ENCODE data around the gene SLC10A2. TPM values are rescaled to one million over a fixed set of nuclear protein-coding genes. Genes with fewer than 3 reads are reported as not detected.

SLC10A2 gene
- total RNA-seq, 1 experiment from 2014 or later: not detected

GRCh38 chr13:102999499-102999898 is 66.7 kb downstream of the SLC10A2 start:
- 0 out of 2 replicates have a peak, but pooled peaks cover 2% of the 10 kb centered on the region for H3K27me3 ChIP-seq (replicated peaks)
- H3K4me3 ChIP-seq: no peak overlapping the region
- no peaks in the 10 kb centered on the region for H3K4me1 ChIP-seq (replicated peaks)
- H3K36me3 ChIP-seq: no peaks in the 10 kb centered on the region
- no peak for DNase-seq (ENCODE audit: low read depth in 1 of 2, low spot score in 2 of 2)
- no peak overlapping the region for H3K27ac ChIP-seq
- H3K9me3 ChIP-seq (replicated peaks): no peaks in the 10 kb centered on the region

Other genes starting within 250 kb of the SLC10A2 start
- gene ERCC5, start 220.4 kb downstream of the SLC10A2 start, total RNA-seq (2014; rRNA removed; shearing (Covaris generic)): 130 and 190 TPM in 2 replicates

Measured in SJSA1 (cell line).